ENCODE measurements around the gene LPXN.

DNA sequence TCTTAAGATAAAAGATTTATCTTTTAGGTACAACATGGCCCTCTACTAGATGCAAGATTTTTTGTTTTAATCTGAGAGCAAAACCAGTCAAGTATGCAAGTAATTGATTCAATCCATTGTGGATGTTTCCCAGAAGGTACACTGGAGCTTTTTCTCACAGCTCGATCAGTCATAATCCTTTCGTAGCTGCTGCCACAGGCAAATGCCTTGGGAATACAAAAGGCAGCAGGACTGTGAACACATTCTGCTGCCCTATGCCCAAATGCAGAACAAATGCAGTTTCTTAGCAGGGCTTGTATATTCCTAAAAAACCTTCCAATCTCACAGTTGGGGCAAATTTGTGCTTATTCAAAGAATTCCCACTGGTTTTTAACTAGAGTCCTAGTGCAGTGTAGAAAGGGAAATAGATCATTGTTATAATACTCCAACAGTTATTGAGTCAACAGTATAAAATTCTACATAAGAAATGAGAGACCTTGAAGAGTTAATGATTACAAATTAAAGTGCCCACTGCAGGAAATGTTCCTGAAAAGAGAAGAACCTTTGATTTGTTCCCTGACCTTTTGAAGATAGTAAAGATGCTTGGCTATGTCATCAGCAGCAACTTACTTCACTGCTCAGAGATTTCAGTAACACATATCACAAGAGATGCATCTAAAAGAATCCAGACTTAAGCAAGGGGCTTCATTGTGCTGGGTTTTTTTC lies 14.1 kb downstream of the LPXN start:
- TF ChIP-seq, protein P1, sequence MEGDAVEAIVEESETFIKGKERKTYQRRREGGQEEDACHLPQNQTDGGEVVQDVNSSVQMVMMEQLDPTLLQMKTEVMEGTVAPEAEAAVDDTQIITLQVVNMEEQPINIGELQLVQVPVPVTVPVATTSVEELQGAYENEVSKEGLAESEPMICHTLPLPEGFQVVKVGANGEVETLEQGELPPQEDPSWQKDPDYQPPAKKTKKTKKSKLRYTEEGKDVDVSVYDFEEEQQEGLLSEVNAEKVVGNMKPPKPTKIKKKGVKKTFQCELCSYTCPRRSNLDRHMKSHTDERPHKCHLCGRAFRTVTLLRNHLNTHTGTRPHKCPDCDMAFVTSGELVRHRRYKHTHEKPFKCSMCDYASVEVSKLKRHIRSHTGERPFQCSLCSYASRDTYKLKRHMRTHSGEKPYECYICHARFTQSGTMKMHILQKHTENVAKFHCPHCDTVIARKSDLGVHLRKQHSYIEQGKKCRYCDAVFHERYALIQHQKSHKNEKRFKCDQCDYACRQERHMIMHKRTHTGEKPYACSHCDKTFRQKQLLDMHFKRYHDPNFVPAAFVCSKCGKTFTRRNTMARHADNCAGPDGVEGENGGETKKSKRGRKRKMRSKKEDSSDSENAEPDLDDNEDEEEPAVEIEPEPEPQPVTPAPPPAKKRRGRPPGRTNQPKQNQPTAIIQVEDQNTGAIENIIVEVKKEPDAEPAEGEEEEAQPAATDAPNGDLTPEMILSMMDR (IDR thresholded peaks at IDR 0.05) = no peak
- TF ChIP-seq, protein P2, sequence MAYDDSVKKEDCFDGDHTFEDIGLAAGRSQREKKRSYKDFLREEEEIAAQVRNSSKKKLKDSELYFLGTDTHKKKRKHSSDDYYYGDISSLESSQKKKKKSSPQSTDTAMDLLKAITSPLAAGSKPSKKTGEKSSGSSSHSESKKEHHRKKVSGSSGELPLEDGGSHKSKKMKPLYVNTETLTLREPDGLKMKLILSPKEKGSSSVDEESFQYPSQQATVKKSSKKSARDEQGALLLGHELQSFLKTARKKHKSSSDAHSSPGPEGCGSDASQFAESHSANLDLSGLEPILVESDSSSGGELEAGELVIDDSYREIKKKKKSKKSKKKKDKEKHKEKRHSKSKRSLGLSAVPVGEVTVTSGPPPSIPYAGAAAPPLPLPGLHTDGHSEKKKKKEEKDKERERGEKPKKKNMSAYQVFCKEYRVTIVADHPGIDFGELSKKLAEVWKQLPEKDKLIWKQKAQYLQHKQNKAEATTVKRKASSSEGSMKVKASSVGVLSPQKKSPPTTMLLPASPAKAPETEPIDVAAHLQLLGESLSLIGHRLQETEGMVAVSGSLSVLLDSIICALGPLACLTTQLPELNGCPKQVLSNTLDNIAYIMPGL (CRISPR knock-in tag; IDR thresholded peaks at IDR 0.05) = no peak
- TF ChIP-seq GABPB1 (CRISPR knock-in tag; IDR thresholded peaks at IDR 0.05) (peak; percentile 48; the same call in 1 of the 2 replicates), ZNF232 (CRISPR knock-in tag; IDR thresholded peaks at IDR 0.05) (no peak), FOXP1 (CRISPR knock-in tag; IDR thresholded peaks at IDR 0.05; ENCODE audit: borderline replicate concordance) (no peak), ATF1 (CRISPR knock-in tag; IDR thresholded peaks at IDR 0.05) (no peak), NFYB (CRISPR knock-in tag; conservative IDR thresholded peaks at IDR 0.05; ENCODE audit: low read depth) (no peak), NFATC4 (CRISPR knock-in tag; IDR thresholded peaks at IDR 0.05) (no peak)
- TF ChIP-seq, protein P3, sequence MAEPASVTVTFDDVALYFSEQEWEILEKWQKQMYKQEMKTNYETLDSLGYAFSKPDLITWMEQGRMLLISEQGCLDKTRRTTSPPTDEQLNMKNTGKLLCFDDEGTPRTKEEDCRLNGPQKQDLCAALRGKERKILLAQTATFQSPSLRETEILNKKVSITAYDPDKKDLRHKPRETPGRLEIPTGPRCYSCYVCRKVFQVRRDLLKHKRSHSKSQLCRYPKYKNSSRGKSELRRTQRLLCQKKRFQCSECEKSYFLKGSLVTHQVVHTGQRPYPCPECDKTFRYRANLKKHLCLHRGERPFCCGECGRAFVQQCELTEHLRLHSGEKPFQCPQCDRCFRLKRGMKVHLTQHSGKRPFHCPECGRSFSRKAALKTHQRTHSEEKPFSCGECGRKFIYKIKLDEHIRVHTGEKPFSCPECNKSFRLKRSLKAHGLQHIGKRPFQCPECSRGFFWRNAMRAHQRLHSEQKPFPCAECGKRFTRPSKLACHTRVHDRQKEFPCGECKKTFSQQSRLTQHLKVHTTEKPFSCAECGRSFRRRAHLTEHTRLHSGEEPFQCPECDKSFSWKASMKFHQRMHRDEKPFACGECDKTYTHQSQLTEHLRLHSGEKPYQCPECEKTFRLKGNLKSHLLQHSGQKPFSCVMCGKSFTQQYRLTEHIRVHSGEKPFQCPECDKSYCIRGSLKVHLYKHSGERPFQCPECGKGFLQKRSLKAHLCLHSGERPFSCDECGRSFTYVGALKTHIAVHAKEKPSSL (CRISPR knock-in tag; conservative IDR thresholded peaks at IDR 0.05) = no peak
- TF ChIP-seq, protein P4, sequence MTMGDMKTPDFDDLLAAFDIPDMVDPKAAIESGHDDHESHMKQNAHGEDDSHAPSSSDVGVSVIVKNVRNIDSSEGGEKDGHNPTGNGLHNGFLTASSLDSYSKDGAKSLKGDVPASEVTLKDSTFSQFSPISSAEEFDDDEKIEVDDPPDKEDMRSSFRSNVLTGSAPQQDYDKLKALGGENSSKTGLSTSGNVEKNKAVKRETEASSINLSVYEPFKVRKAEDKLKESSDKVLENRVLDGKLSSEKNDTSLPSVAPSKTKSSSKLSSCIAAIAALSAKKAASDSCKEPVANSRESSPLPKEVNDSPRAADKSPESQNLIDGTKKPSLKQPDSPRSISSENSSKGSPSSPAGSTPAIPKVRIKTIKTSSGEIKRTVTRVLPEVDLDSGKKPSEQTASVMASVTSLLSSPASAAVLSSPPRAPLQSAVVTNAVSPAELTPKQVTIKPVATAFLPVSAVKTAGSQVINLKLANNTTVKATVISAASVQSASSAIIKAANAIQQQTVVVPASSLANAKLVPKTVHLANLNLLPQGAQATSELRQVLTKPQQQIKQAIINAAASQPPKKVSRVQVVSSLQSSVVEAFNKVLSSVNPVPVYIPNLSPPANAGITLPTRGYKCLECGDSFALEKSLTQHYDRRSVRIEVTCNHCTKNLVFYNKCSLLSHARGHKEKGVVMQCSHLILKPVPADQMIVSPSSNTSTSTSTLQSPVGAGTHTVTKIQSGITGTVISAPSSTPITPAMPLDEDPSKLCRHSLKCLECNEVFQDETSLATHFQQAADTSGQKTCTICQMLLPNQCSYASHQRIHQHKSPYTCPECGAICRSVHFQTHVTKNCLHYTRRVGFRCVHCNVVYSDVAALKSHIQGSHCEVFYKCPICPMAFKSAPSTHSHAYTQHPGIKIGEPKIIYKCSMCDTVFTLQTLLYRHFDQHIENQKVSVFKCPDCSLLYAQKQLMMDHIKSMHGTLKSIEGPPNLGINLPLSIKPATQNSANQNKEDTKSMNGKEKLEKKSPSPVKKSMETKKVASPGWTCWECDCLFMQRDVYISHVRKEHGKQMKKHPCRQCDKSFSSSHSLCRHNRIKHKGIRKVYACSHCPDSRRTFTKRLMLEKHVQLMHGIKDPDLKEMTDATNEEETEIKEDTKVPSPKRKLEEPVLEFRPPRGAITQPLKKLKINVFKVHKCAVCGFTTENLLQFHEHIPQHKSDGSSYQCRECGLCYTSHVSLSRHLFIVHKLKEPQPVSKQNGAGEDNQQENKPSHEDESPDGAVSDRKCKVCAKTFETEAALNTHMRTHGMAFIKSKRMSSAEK (CRISPR knock-in tag; IDR thresholded peaks at IDR 0.05; ENCODE audit: borderline replicate concordance) = no peak
